ENCODE measurements around the gene TIMM44. TPM values are rescaled to one million over a fixed set of nuclear protein-coding genes. Genes with fewer than 3 reads are reported as not detected.

TIMM44 gene
- total and polyA plus RNA-seq, 3 donors from 2014 or later = 33.8 to 71.2 (median 68.0) TPM

- H3K36me3 ChIP-seq (ENCODE audit: low read depth, missing control alignments) = no peaks in the 10 kb centered on the region
- intact Hi-C loops (cut with DNase I; ENCODE audit: low total_unique reads) = no loop called here
- DNase-seq = no peak
- peaks cover 51% of the 10 kb centered on the region for H3K4me1 ChIP-seq
- peak overlapping the region; percentile 66 to 74 for H3K27ac ChIP-seq
- H3K27me3 ChIP-seq = no peaks in the 10 kb centered on the region
- WGBS, 2 donors = 44 to 51% methylated on average over 11 to 32 of the region's 32 CpGs
- no peak overlapping the region for H3K4me3 ChIP-seq
- no peaks in the 10 kb centered on the region for H3K9me3 ChIP-seq
- peak in 1 of 3 experiments; percentile 2 for TF ChIP-seq CTCF (IDR thresholded peaks at IDR 0.05)
- TF ChIP-seq POLR2A (IDR thresholded peaks at IDR 0.05) = no peak
Observed at GRCh38 chr19:7926727-7927604, 16.5 kb downstream of the TIMM44 start.

GRCh38 chr19:7926021-7926726 lies 17.3 kb downstream of the TIMM44 start, which contains the start of gene CTXN1:
TSS of gene CTXN1 (minus strand) at chr19:7926135. CDS start at chr19:7925538, 597 bp downstream.
- DNase-seq = peak; percentile 83
- Histone ChIP-seq H3K4me1 (peaks cover 59% of the 10 kb centered on the region), H3K36me3 (ENCODE audit: low read depth, missing control alignments) (no peaks in the 10 kb centered on the region), H3K27ac (peak within 1 kb of the TSS; percentile 0 to 66), H3K9me3 (no peaks in the 10 kb centered on the region), H3K27me3 (no peaks in the 10 kb centered on the region), H3K4me3 (peak within 1 kb of the TSS; percentile 51 to 52)
- 2 to 19% methylated on average over 9 to 18 of the region's 65 CpGs for WGBS, 2 donors
- TF ChIP-seq CTCF (IDR thresholded peaks at IDR 0.05) (peak in 2 of 3 experiments; percentile 11 to 14), POLR2A (IDR thresholded peaks at IDR 0.05) (no peak)
- intact Hi-C loops (cut with DNase I; ENCODE audit: low total_unique reads) = no loop called here

GRCh38 chr19:7925171-7925851 lies 18.2 kb downstream of the TIMM44 start:
- H3K27me3 ChIP-seq = no peaks in the 10 kb centered on the region
- H3K9me3 ChIP-seq = no peaks in the 10 kb centered on the region
- intact Hi-C loops (cut with DNase I; ENCODE audit: low total_unique reads) = no loop called here
- no peak overlapping the region for H3K27ac ChIP-seq
- TF ChIP-seq POLR2A (IDR thresholded peaks at IDR 0.05) = no peak
- TF ChIP-seq CTCF (IDR thresholded peaks at IDR 0.05) = peak; percentile 75 to 82 (median 79)
- peaks cover 60% of the 10 kb centered on the region for H3K4me1 ChIP-seq
- peak overlapping the region; percentile 44 to 52 for H3K4me3 ChIP-seq
- peak; percentile 89 for DNase-seq
- 2% methylated on average over 59 of the region's 98 CpGs; no CpG with 5 or more reads in 1 of the 2 donors for WGBS, 2 donors
- no peaks in the 10 kb centered on the region for H3K36me3 ChIP-seq (ENCODE audit: low read depth, missing control alignments)

GRCh38 chr19:7924651-7925170 lies 18.8 kb downstream of the TIMM44 start:
- Histone ChIP-seq H3K36me3 (ENCODE audit: low read depth, missing control alignments) (no peaks in the 10 kb centered on the region), H3K4me1 (peaks cover 61% of the 10 kb centered on the region), H3K9me3 (no peaks in the 10 kb centered on the region), H3K4me3 (peak overlapping the region; percentile 44 to 52), H3K27me3 (no peaks in the 10 kb centered on the region), H3K27ac (peak overlapping the region in 1 of 2 donors; percentile 11)
- 36 to 58% methylated on average over 12 to 29 of the region's 34 CpGs for WGBS, 2 donors
- TF ChIP-seq POLR2A (IDR thresholded peaks at IDR 0.05) (no peak), CTCF (IDR thresholded peaks at IDR 0.05) (no peak)
- DNase-seq = no peak
- intact Hi-C loops (cut with DNase I; ENCODE audit: low total_unique reads) = no loop called here

Data from testis (tissue), 3 donors.